H9 (cell line): ENCODE data around the gene RHOU. TPM values are rescaled to one million over a fixed set of nuclear protein-coding genes. Genes with fewer than 3 reads are reported as not detected.

Experiments used
- DNase-seq: peaks from one replicate; pipeline ENCODE4 v3.0.0-alpha.2; 2017
- H2AFZ ChIP-seq: one replicate; pipeline ENCODE4 v1.6.1; 2013; ENCODE audit warnings: mild to moderate bottlenecking, low read length, control low read depth, moderate library complexity
- H2AK5ac ChIP-seq: 2 replicates; pipeline ENCODE4 v1.6.1; 2013; ENCODE audit warnings: low read length, control low read depth, mixed read lengths; ENCODE audit not compliant: insufficient read length
- H2BK120ac ChIP-seq: one replicate; pipeline ENCODE4 v1.6.1; 2013; ENCODE audit warnings: low read depth, mild to moderate bottlenecking, low read length, control low read depth, inconsistent platforms; ENCODE audit not compliant: poor library complexity, severe bottlenecking
- H2BK12ac ChIP-seq: 2 replicates; pipeline ENCODE4 v1.6.1; 2013; ENCODE audit warnings: low read length, control low read depth, mixed read lengths, low read depth; ENCODE audit not compliant: insufficient read length
- H2BK15ac ChIP-seq: 2 replicates; pipeline ENCODE4 v1.6.1; 2013; ENCODE audit warnings: low read depth, low read length, control low read depth
- H2BK20ac ChIP-seq: one replicate; pipeline ENCODE4 v1.6.1; 2013; ENCODE audit warnings: low read depth, mild to moderate bottlenecking, low read length, control low read depth, inconsistent platforms; ENCODE audit not compliant: poor library complexity, severe bottlenecking
- H2BK5ac ChIP-seq: 2 replicates; pipeline ENCODE4 v1.6.1; 2013; ENCODE audit warnings: low read length, control low read depth, mixed read lengths; ENCODE audit not compliant: insufficient read length
- H3K14ac ChIP-seq: 2 replicates; pipeline ENCODE4 v1.6.1; 2013; ENCODE audit warnings: low read length, control low read depth; ENCODE audit not compliant: insufficient read depth
- H3K18ac ChIP-seq: 2 replicates; pipeline ENCODE4 v1.6.1; 2013; ENCODE audit warnings: low read depth, mild to moderate bottlenecking, mixed read lengths, low read length, control low read depth; ENCODE audit not compliant: insufficient read length
- H3K23ac ChIP-seq: 2 replicates; pipeline ENCODE4 v1.6.1; 2013; ENCODE audit warnings: low read length, control low read depth, mixed read lengths, low read depth; ENCODE audit not compliant: insufficient read length
- H3K23me2 ChIP-seq: 2 replicates; pipeline ENCODE4 v1.6.1; 2013; ENCODE audit warnings: low read depth, mild to moderate bottlenecking, mixed read lengths, low read length, control low read depth; ENCODE audit not compliant: insufficient read length, poor library complexity, severe bottlenecking
- H3K27ac ChIP-seq: 2 replicates; pipeline ENCODE4 v1.5.1; 2013; ENCODE audit warnings: low read length, control low read depth, mixed read lengths, low read depth; ENCODE audit not compliant: insufficient read length
- H3K27me3 ChIP-seq: 2 replicates; pipeline ENCODE4 v1.6.1; 2013; ENCODE audit warnings: low read length, control low read depth, inconsistent platforms; ENCODE audit not compliant: insufficient read depth
- H3K4ac ChIP-seq: 2 replicates; pipeline ENCODE4 v1.6.1; 2013; ENCODE audit warnings: low read depth, mild to moderate bottlenecking, control low read depth, inconsistent platforms, low read length, moderate library complexity
- H3K4me1 ChIP-seq: 2 replicates; pipeline ENCODE4 v1.6.1; 2013; ENCODE audit warnings: low read length, control low read depth, inconsistent platforms; ENCODE audit not compliant: insufficient read depth
- H3K4me2 ChIP-seq: 2 replicates; pipeline ENCODE4 v1.6.1; 2013; ENCODE audit warnings: low read length, control low read depth, mixed read lengths; ENCODE audit not compliant: insufficient read length, insufficient read depth
- H3K56ac ChIP-seq: 2 replicates; pipeline ENCODE4 v1.6.1; 2013; ENCODE audit warnings: low read depth, mild to moderate bottlenecking, mixed read lengths, low read length, control low read depth; ENCODE audit not compliant: insufficient read length
- H3K79me1 ChIP-seq: 2 replicates; pipeline ENCODE4 v1.6.1; 2013; ENCODE audit warnings: low read depth, mild to moderate bottlenecking, moderate library complexity, low read length, control low read depth, inconsistent platforms; ENCODE audit not compliant: insufficient read depth, poor library complexity, severe bottlenecking
- H3K79me2 ChIP-seq: 2 replicates; pipeline ENCODE4 v1.6.1; 2013; ENCODE audit warnings: low read length, control low read depth, inconsistent platforms; ENCODE audit not compliant: insufficient read depth
- H3K9ac ChIP-seq: 2 replicates; pipeline ENCODE4 v1.6.1; 2013; ENCODE audit warnings: low read length, control low read depth, mixed read lengths; ENCODE audit not compliant: insufficient read length; ENCODE audit errors: extremely low read depth
- H3K9me3 ChIP-seq: one replicate; pipeline ENCODE4 v1.6.1; 2013; ENCODE audit warnings: low read depth, low read length, inconsistent platforms; ENCODE audit not compliant: control insufficient read depth
- H3T11ph ChIP-seq: one replicate; pipeline ENCODE4 v1.6.1; 2013; ENCODE audit warnings: mild to moderate bottlenecking, low read length, control low read depth, inconsistent platforms
- H4K20me1 ChIP-seq: one replicate; pipeline ENCODE4 v1.6.1; 2013; ENCODE audit not compliant: control insufficient read depth, insufficient read length, insufficient read depth
- H4K5ac ChIP-seq: 2 replicates; pipeline ENCODE4 v1.6.1; 2013; ENCODE audit warnings: low read depth, mild to moderate bottlenecking, mixed read lengths, low read length, control low read depth; ENCODE audit not compliant: insufficient read length
- H4K8ac ChIP-seq: replicated peaks from 2 replicates; pipeline ENCODE4 v1.6.1; 2013; ENCODE audit warnings: low read length, control low read depth, mixed read lengths, low read depth; ENCODE audit not compliant: insufficient read length
- H4K91ac ChIP-seq: 2 replicates; pipeline ENCODE4 v1.6.1; 2013; ENCODE audit warnings: low read depth, mild to moderate bottlenecking, moderate library complexity, mixed read lengths, low read length, control low read depth; ENCODE audit not compliant: insufficient read length
- H3K27ac Mint-ChIP-seq, 3 experiments: 2 replicates in 2 of 3; 3 replicates in 1 of 3; pipeline ENCODE4 v1.8.0; 2020 to 2021; ENCODE audit warnings: mixed read lengths in 3 of 3, mild to moderate bottlenecking in 1 of 3, moderate library complexity in 1 of 3
- H3K27me3 Mint-ChIP-seq: 2 replicates; pipeline ENCODE4 v1.8.0; 2021; ENCODE audit warnings: low read depth, mild to moderate bottlenecking, moderate library complexity, mixed read lengths
- H3K36me3 Mint-ChIP-seq, 3 experiments: 2 replicates in 2 of 3; 3 replicates in 1 of 3; pipeline ENCODE4 v1.8.0; 2020 to 2021; ENCODE audit warnings: low read depth in 3 of 3, mixed read lengths in 3 of 3; ENCODE audit not compliant: insufficient read depth in 1 of 3
- H3K4me1 Mint-ChIP-seq, 2 experiments: 2 replicates each; pipeline ENCODE4 v1.8.0; 2020; ENCODE audit warnings: mixed read lengths in 2 of 2
- H3K4me3 Mint-ChIP-seq, 2 experiments: 2 replicates in 1 of 2; 3 replicates in 1 of 2; pipeline ENCODE4 v1.8.0; 2020 to 2021; ENCODE audit warnings: mild to moderate bottlenecking in 2 of 2, mixed read lengths in 2 of 2, moderate library complexity in 1 of 2
- H3K9me3 Mint-ChIP-seq, 2 experiments: 2 replicates in 1 of 2; 3 replicates in 1 of 2; pipeline ENCODE4 v1.8.0; 2020; ENCODE audit warnings: mild to moderate bottlenecking in 2 of 2, mixed read lengths in 2 of 2, moderate library complexity in 1 of 2
- WGBS: extraction: QIAGEN DNeasy Blood & Tissue Kit; methylation state at CpG from one replicate; pipeline ENCODE4 v1.1.7; 2013; ENCODE audit warnings: missing lambda C conversion rate, low lambda C conversion rate, mixed read lengths; ENCODE audit not compliant: insufficient read length; ENCODE audit errors: extremely low coverage; 5-methylcytosine and 5-hydroxymethylcytosine counted together
- total RNA-seq: library from RNA; stranded (reverse); gene quantifications from 2 replicates; pipeline ENCODE4 v1.2.1, GENCODE V29; 2021
- TF ChIP-seq, protein P1 (sequence below): fragments of 200-600 bp; sonication (generic); conservative IDR thresholded peaks from 3 replicates; pipeline ENCODE4 v1.8.0; 2021; ENCODE audit warnings: antibody characterized with exemption, mild to moderate bottlenecking

Gene RHOU
- total RNA-seq, 1 experiment from 2014 or later = 3.9 TPM

DNA sequence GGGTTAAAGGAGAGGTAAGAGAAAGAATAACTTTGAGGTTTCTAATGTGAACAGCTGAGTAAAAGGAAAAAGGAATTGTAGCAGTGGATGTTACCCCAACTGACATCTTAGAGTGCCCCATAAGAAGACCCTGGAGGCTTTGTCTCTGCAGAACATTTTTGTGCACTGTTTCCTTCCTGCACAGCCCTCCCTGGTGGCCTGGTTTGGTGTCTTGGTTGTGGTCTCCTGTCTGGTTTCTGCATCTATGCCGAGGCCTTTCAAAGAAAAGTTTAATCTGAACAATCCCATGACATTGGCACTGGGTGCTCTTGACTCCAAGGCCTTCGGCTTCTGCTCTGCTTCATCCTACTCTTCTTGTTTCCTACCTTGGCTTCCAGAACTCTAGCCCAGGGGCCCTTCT lies 57.8 kb downstream of the RHOU start:
- no peak for DNase-seq
- H3K23me2 ChIP-seq = no peaks in the 10 kb centered on the region
- H4K20me1 ChIP-seq = no peaks in the 10 kb centered on the region
- H3K4ac ChIP-seq = no peak overlapping the region
- no peaks in the 10 kb centered on the region for H3K79me2 ChIP-seq
- no peak overlapping the region for H2BK20ac ChIP-seq
- Mint-ChIP-seq H3K4me1 (no peaks in the 10 kb centered on the region), H3K36me3 (no peaks in the 10 kb centered on the region), H3K27me3 (peaks cover 3% of the 10 kb centered on the region; the same call in 1 of the 2 replicates), H3K4me3 (no peak overlapping the region), H3K27ac (no peak overlapping the region), H3K9me3 (no peaks in the 10 kb centered on the region)
- H3K18ac ChIP-seq = no peak overlapping the region
- TF ChIP-seq, protein P1, sequence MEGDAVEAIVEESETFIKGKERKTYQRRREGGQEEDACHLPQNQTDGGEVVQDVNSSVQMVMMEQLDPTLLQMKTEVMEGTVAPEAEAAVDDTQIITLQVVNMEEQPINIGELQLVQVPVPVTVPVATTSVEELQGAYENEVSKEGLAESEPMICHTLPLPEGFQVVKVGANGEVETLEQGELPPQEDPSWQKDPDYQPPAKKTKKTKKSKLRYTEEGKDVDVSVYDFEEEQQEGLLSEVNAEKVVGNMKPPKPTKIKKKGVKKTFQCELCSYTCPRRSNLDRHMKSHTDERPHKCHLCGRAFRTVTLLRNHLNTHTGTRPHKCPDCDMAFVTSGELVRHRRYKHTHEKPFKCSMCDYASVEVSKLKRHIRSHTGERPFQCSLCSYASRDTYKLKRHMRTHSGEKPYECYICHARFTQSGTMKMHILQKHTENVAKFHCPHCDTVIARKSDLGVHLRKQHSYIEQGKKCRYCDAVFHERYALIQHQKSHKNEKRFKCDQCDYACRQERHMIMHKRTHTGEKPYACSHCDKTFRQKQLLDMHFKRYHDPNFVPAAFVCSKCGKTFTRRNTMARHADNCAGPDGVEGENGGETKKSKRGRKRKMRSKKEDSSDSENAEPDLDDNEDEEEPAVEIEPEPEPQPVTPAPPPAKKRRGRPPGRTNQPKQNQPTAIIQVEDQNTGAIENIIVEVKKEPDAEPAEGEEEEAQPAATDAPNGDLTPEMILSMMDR = no peak
- H3K9me3 ChIP-seq = no peaks in the 10 kb centered on the region
- no peak overlapping the region for H2BK12ac ChIP-seq
- H3K9ac ChIP-seq = no peak overlapping the region
- no peak overlapping the region for H3K23ac ChIP-seq
- H3K27me3 ChIP-seq = no peaks in the 10 kb centered on the region
- no peak overlapping the region for H4K91ac ChIP-seq
- no peak overlapping the region for H3T11ph ChIP-seq
- no peak overlapping the region for H2AFZ ChIP-seq
- no peaks in the 10 kb centered on the region for H3K79me1 ChIP-seq
- no peak overlapping the region for H2BK5ac ChIP-seq
- no peak overlapping the region for H2BK15ac ChIP-seq
- no peak overlapping the region for H3K27ac ChIP-seq
- no peak overlapping the region for H4K8ac ChIP-seq
- H3K4me2 ChIP-seq = no peak overlapping the region
- H2BK120ac ChIP-seq = no peak overlapping the region
- no peak overlapping the region for H3K14ac ChIP-seq
- no peaks in the 10 kb centered on the region for H3K4me1 ChIP-seq
- no peak overlapping the region for H4K5ac ChIP-seq
- no peak overlapping the region for H2AK5ac ChIP-seq
- H3K56ac ChIP-seq = no peak overlapping the region
- WGBS = no CpG with 5 or more reads among the region's 2 CpGs
